SK-N-SH (cell line): ENCODE measurements around the gene RHEBL1. TPM values are rescaled to one million over a fixed set of nuclear protein-coding genes. Genes with fewer than 3 reads are reported as not detected.

Experiments used
- CTCF ChIA-PET: fragments of 300-600, 350-600 bp; formaldehyde crosslinking; extraction: SDS; loops from one replicate; lab custom pipeline; 2021; lab: Yijun Ruan, JAX
- POLR2A ChIA-PET: fragments of 350-600 bp; sonication (Branson Sonifier 250); formaldehyde crosslinking; extraction: SDS; loops from one replicate; lab custom pipeline; 2020; ENCODE audit warnings: antibody characterized with exemption, inconsistent platforms; lab: Yijun Ruan, JAX
- DNase-seq: peaks from one replicate; pipeline ENCODE4 v3.0.0; 2012
- H2AFZ ChIP-seq: fragments of 200-600 bp; sonication (generic); 2 replicates; pipeline ENCODE4 v1.8.1; 2016; ENCODE audit warnings: antibody characterized with exemption, mild to moderate bottlenecking, low read depth
- H3F3A ChIP-seq: fragments of 200-600 bp; sonication (generic); replicated peaks from 2 replicates; pipeline ENCODE3; 2016; ENCODE audit warnings: antibody characterized with exemption, mild to moderate bottlenecking; ENCODE audit not compliant: insufficient read depth
- H3K27ac ChIP-seq, 2 experiments: fragments of 200-500 bp in 1 of 2; fragments of 200-600 bp in 1 of 2; sonication (Bioruptor generic) in 1 of 2; sonication (generic), shearing (Covaris generic) in 1 of 2; 2 replicates each; pipeline versions ENCODE4 v1.5.1 to v1.6.1; 2014 to 2016; ENCODE audit warnings: low read depth in 2 of 2, inconsistent platforms in 1 of 2, low read length in 1 of 2, mild to moderate bottlenecking in 1 of 2, mixed read lengths in 1 of 2
- H3K27me3 ChIP-seq: fragments of 200-600 bp; sonication (generic), shearing (Covaris generic); 2 replicates; pipeline ENCODE4 v1.6.1; 2016; ENCODE audit warnings: mixed run types; ENCODE audit not compliant: insufficient read depth
- H3K36me3 ChIP-seq, 2 experiments: fragments of 200-500 bp in 1 of 2; fragments of 200-600 bp in 1 of 2; sonication (Bioruptor generic) in 1 of 2; sonication (generic) in 1 of 2; replicated peaks in 1 of 2; 2 replicates each; pipeline versions ENCODE3 to v1.5.1; 2014 to 2016; ENCODE audit warnings: low read length in 1 of 2, mild to moderate bottlenecking in 1 of 2; ENCODE audit not compliant: insufficient read depth in 2 of 2, control insufficient read depth in 1 of 2
- H3K4me1 ChIP-seq, 2 experiments: fragments of 200-500 bp in 1 of 2; fragments of 200-600 bp in 1 of 2; sonication (Bioruptor generic) in 1 of 2; sonication (generic), shearing (Covaris generic) in 1 of 2; 2 replicates each; pipeline versions ENCODE4 v1.5.1 to v1.6.1; 2014 to 2016; ENCODE audit warnings: low read depth in 1 of 2, low read length in 1 of 2, mixed run types in 1 of 2; ENCODE audit not compliant: insufficient read depth in 2 of 2, control insufficient read depth in 1 of 2
- H3K4me2 ChIP-seq: fragments of 200-600 bp; sonication (generic), shearing (Covaris generic); 2 replicates; pipeline ENCODE4 v1.6.1; 2017; ENCODE audit warnings: mixed run types
- H3K4me3 ChIP-seq, 2 experiments: fragments of 200-500 bp in 1 of 2; fragments of 200-600 bp in 1 of 2; sonication (Bioruptor generic) in 1 of 2; sonication (generic), shearing (Covaris generic) in 1 of 2; 2 replicates each; pipeline versions ENCODE4 v1.5.1 to v1.8.1; 2014 to 2016; ENCODE audit warnings: low read depth in 2 of 2, inconsistent platforms in 1 of 2, low read length in 1 of 2, mild to moderate bottlenecking in 1 of 2, mixed read lengths in 1 of 2, moderate library complexity in 1 of 2
- H3K79me2 ChIP-seq: fragments of 200-600 bp; sonication (generic); 2 replicates; pipeline ENCODE4 v1.8.1; 2017; ENCODE audit warnings: mild to moderate bottlenecking; ENCODE audit not compliant: insufficient read depth
- H3K9ac ChIP-seq: fragments of 200-600 bp; sonication (generic); 2 replicates; pipeline ENCODE4 v1.6.1; 2017; ENCODE audit warnings: mixed run types
- H3K9me2 ChIP-seq: fragments of 200-600 bp; sonication (generic); 2 replicates; pipeline ENCODE4 v1.6.1; 2017; ENCODE audit warnings: mixed run types
- H3K9me3 ChIP-seq: fragments of 200-600 bp; sonication (generic); 2 replicates; pipeline ENCODE4 v1.6.1; 2017; ENCODE audit warnings: mixed run types, mild to moderate bottlenecking, moderate library complexity
- H4K20me1 ChIP-seq: fragments of 200-600 bp; sonication (generic); 2 replicates; pipeline ENCODE4 v1.6.1; 2017; ENCODE audit warnings: mild to moderate bottlenecking, mixed run types; ENCODE audit not compliant: insufficient read depth
- CHD2 ChIP-seq: fragments of 150-350 bp; IDR thresholded peaks from 2 replicates; pipeline ENCODE4 v1.6.1; 2018; ENCODE audit warnings: low read length; ENCODE audit not compliant: partially characterized antibody
- ELF1 ChIP-seq: IDR thresholded peaks from 2 replicates; pipeline ENCODE4 v1.4.0; 2012
- FOSL2 ChIP-seq: IDR thresholded peaks from 2 replicates; pipeline ENCODE4 v1.4.0; 2012; ENCODE audit warnings: low read depth, mild to moderate bottlenecking, moderate library complexity, borderline replicate concordance
- FOXJ3 ChIP-seq: sonication (generic); formaldehyde crosslinking; IDR thresholded peaks from 2 replicates; pipeline ENCODE4 v1.5.1; 2020; ENCODE audit warnings: mild to moderate bottlenecking, missing genetic modification reagents
- MAX ChIP-seq: IDR thresholded peaks from 2 replicates; pipeline ENCODE4 v1.4.0; 2012; ENCODE audit warnings: low read depth
- MEF2A ChIP-seq: IDR thresholded peaks from 2 replicates; pipeline ENCODE4 v1.4.0; 2012; ENCODE audit warnings: low read depth, borderline replicate concordance
- POLR2AphosphoS5 ChIP-seq: IDR thresholded peaks from 2 replicates; pipeline ENCODE4 v1.6.1; 2012; ENCODE audit warnings: low read depth, low read length
- RCOR1 ChIP-seq: fragments of 150-350 bp; IDR thresholded peaks from 2 replicates; pipeline ENCODE4 v1.6.1; 2017; ENCODE audit warnings: antibody characterized with exemption, low read length
- TCF12 ChIP-seq: IDR thresholded peaks from 2 replicates; pipeline ENCODE4 v1.4.0; 2012
- ZBTB33 ChIP-seq: IDR thresholded peaks from 2 replicates; pipeline ENCODE4 v1.4.0; 2012; ENCODE audit warnings: low read depth, borderline replicate concordance
- WGBS: methylation state at CpG from one replicate; pipeline ENCODE4 v1.1.6; 2017; ENCODE audit warnings: low lambda C conversion rate; 5-methylcytosine and 5-hydroxymethylcytosine counted together
- polyA plus RNA-seq, 3 experiments: library from polyadenylated mRNA; depleted of rRNA; stranded (reverse); fragments of >200 nt; gene quantifications; 2 replicates each; pipeline ENCODE4 v1.2.3, GENCODE V29; 2012

The RHEBL1 gene
- polyA plus RNA-seq, 1 of the 3 experiments (the other 2 are of a cell fraction), result 2.2 TPM

- H3K79me2 ChIP-seq, result no peaks in the 10 kb centered on the region
- H3F3A ChIP-seq, result no peaks in the 10 kb centered on the region
- CTCF ChIA-PET, result interaction anchor here (0.9 to 1.8 kb wide), 11 partner anchors 11 to 198 kb away, joined by 3 to 7 read pairs (median 4); partner anchors contain the start of gene WNT1
- no peak overlapping the region for H3K27ac ChIP-seq
- H2AFZ ChIP-seq, result no peak overlapping the region
- TF ChIP-seq MAX (no peak), RCOR1 (no peak), ELF1 (no peak), FOXJ3 (CRISPR knock-in tag) (no peak), POLR2AphosphoS5 (no peak), FOSL2 (no peak), MEF2A (no peak), TCF12 (no peak), CHD2 (no peak)
- TF ChIP-seq, all 33 proteins: peak for 0
- H3K36me3 ChIP-seq, result peaks cover 40 to 88% of the 10 kb centered on the region in 2 experiments
- no peaks in the 10 kb centered on the region for H3K4me1 ChIP-seq
- no peaks in the 10 kb centered on the region for H3K9me3 ChIP-seq
- no peak overlapping the region for H3K4me3 ChIP-seq
- H3K4me2 ChIP-seq, result no peak overlapping the region
- H3K27me3 ChIP-seq, result no peaks in the 10 kb centered on the region
- no peak for DNase-seq
- no peaks in the 10 kb centered on the region for H3K9me2 ChIP-seq
- H3K9ac ChIP-seq, result no peak overlapping the region
- no peaks in the 10 kb centered on the region for H4K20me1 ChIP-seq
- POLR2A ChIA-PET, result interaction anchor here (1.0 to 1.1 kb wide), 2 partner anchors 17 to 151 kb away, joined by 3 read pairs; partner anchors contain the start of gene TUBA1A
- 100% methylated on average over 2 of the region's 9 CpGs for WGBS
Measured at GRCh38 chr12:49037111-49037946, 32.5 kb downstream of the RHEBL1 start.

- H3K9ac ChIP-seq, result no peak overlapping the region
- no peak overlapping the region for H3K4me3 ChIP-seq
- H3K4me2 ChIP-seq, result no peak overlapping the region
- no peak for TF ChIP-seq ZBTB33
- H3K4me1 ChIP-seq, result no peaks in the 10 kb centered on the region
- H3K9me2 ChIP-seq, result no peaks in the 10 kb centered on the region
- DNase-seq, result no peak
- no peaks in the 10 kb centered on the region for H3K27me3 ChIP-seq
- POLR2A ChIA-PET, result interaction anchor here (1.1 kb wide), 1 partner anchor 16 kb away, joined by 3 read pairs; no protein-coding TSS in a partner anchor
- H4K20me1 ChIP-seq, result no peaks in the 10 kb centered on the region
- no peak overlapping the region for H2AFZ ChIP-seq
- CTCF ChIA-PET, result interaction anchor here (1.0 to 2.0 kb wide), 4 partner anchors 8 to 52 kb away, joined by 3 to 10 read pairs (median 6); no protein-coding TSS in a partner anchor
- H3K9me3 ChIP-seq, result no peaks in the 10 kb centered on the region
- H3K27ac ChIP-seq, result no peak overlapping the region
- H3F3A ChIP-seq, result no peaks in the 10 kb centered on the region
- 85% methylated on average over 4 of the region's 4 CpGs for WGBS
- H3K79me2 ChIP-seq, result no peaks in the 10 kb centered on the region
- peaks cover 37 to 88% of the 10 kb centered on the region in 2 experiments for H3K36me3 ChIP-seq
Measured at GRCh38 chr12:49036029-49036428, 33.8 kb downstream of the RHEBL1 start.
